GM12878 (cell line): ENCODE results near the gene TPT1. TPM values are rescaled to one million over a fixed set of nuclear protein-coding genes. Genes with fewer than 3 reads are reported as not detected.

Source experiments
- BACH1 ChIP-seq: fragments of 450-650 bp; IDR thresholded peaks from 2 replicates; pipeline ENCODE4 v1.6.1; 2017; ENCODE audit warnings: mild to moderate bottlenecking, borderline replicate concordance
- CBFB ChIP-seq: IDR thresholded peaks from 2 replicates; pipeline ENCODE4 v1.6.1; 2016; ENCODE audit warnings: antibody characterized with exemption, low read depth
- CBX5 ChIP-seq: sonication (generic); IDR thresholded peaks from 2 replicates; pipeline ENCODE4 v1.6.1; 2016; ENCODE audit warnings: low read depth, moderate library complexity, mild to moderate bottlenecking, inconsistent platforms
- CEBPB ChIP-seq, 2 experiments: fragments of 150-350 bp in 1 of 2; IDR thresholded peaks; 2 replicates each; pipeline ENCODE4 v1.6.1; 2012 to 2014; ENCODE audit warnings: low read depth in 2 of 2, low read length in 2 of 2, borderline replicate concordance in 1 of 2, inconsistent platforms in 1 of 2
- EED ChIP-seq: sonication (generic); IDR thresholded peaks from 2 replicates; pipeline ENCODE4 v1.6.1; 2016; ENCODE audit warnings: antibody characterized with exemption, low read depth
- EGR1 ChIP-seq, 2 experiments: IDR thresholded peaks; 1 replicate in 1 of 2; 2 replicates in 1 of 2; pipeline ENCODE4 v1.6.1; 2011 to 2012; ENCODE audit warnings: low read depth in 2 of 2, low read length in 2 of 2, borderline replicate concordance in 1 of 2, mild to moderate bottlenecking in 1 of 2, moderate library complexity in 1 of 2
- GATAD2B ChIP-seq: fragments of 450-650 bp; conservative IDR thresholded peaks from 2 replicates; pipeline ENCODE4 v1.6.1; 2017; ENCODE audit warnings: low read depth, mild to moderate bottlenecking, moderate library complexity
- IKZF2 ChIP-seq, 2 experiments: fragments of 450-650 bp; IDR thresholded peaks; 2 replicates each; pipeline ENCODE4 v1.6.1; 2017; ENCODE audit warnings: mild to moderate bottlenecking in 2 of 2, moderate library complexity in 2 of 2
- JUNB ChIP-seq: IDR thresholded peaks from 2 replicates; pipeline ENCODE4 v1.6.1; 2016; ENCODE audit warnings: antibody characterized with exemption, mild to moderate bottlenecking
- POLR2AphosphoS5 ChIP-seq: IDR thresholded peaks from 2 replicates; pipeline ENCODE4 v1.6.1; 2011; ENCODE audit warnings: mild to moderate bottlenecking, low read length, inconsistent platforms
- RB1 ChIP-seq: fragments of 450-650 bp; formaldehyde crosslinking; IDR thresholded peaks from 2 replicates; pipeline ENCODE4 v1.6.1; 2017; ENCODE audit warnings: mild to moderate bottlenecking, borderline replicate concordance
- RBBP5 ChIP-seq: fragments of 200-600 bp; sonication (generic); conservative IDR thresholded peaks from 2 replicates; pipeline ENCODE4 v1.6.1; 2016
- RUNX3 ChIP-seq: IDR thresholded peaks from 2 replicates; pipeline ENCODE4 v1.6.1; 2012; ENCODE audit warnings: low read length, inconsistent platforms
- SPI1 ChIP-seq: IDR thresholded peaks from 2 replicates; pipeline ENCODE4 v1.6.1; 2011; ENCODE audit warnings: low read depth, mild to moderate bottlenecking, low read length, moderate library complexity, borderline replicate concordance; ENCODE audit not compliant: insufficient read depth
- YY1 ChIP-seq: IDR thresholded peaks from 2 replicates; pipeline ENCODE4 v1.6.1; 2011; ENCODE audit warnings: low read depth, mild to moderate bottlenecking, low read length
- ZNF24 ChIP-seq: fragments of 450-650 bp; IDR thresholded peaks from 2 replicates; pipeline ENCODE4 v1.6.1; 2017; ENCODE audit warnings: antibody characterized with exemption, mild to moderate bottlenecking
- polyA plus RNA-seq, 11 experiments: library from polyadenylated mRNA; depleted of rRNA in 4 of 11; unstranded in 6 of 11; stranded (reverse) in 5 of 11; fragments of >200 nt; fragmentation: Nextera tagmentation in 4 of 11; fragmentation: Illumina TruSeq in 1 of 11; extraction: Ambion mirVana in 4 of 11; extraction: Trizol in 1 of 11; gene quantifications; 1 replicate in 1 of 11; 2 replicates in 10 of 11; pipeline versions ENCODE4 v1.2.1 to v1.2.3, GENCODE V29; 2011 to 2016; ENCODE audit warnings: inconsistent platforms in 2 of 11, missing spikeins in 2 of 11, low read depth in 1 of 11
- total RNA-seq, 4 experiments: library from RNA; depleted of rRNA in 3 of 4; stranded (reverse); fragments of >200 nt in 3 of 4; fragmentation: Illumina TruSeq in 1 of 4; extraction: Trizol in 1 of 4; gene quantifications; 2 replicates each; pipeline versions ENCODE4 v1.2.1 to v1.2.3, GENCODE V29; 2013 to 2021
- TF ChIP-seq, protein P1 (sequence below): fragments of 450-650 bp; conservative IDR thresholded peaks from 2 replicates; pipeline ENCODE4 v1.6.1; 2017; ENCODE audit warnings: mild to moderate bottlenecking, moderate library complexity
- TF ChIP-seq, protein P2 (sequence below): fragments of 450-650 bp; IDR thresholded peaks from 2 replicates; pipeline ENCODE4 v1.6.1; 2017; ENCODE audit warnings: mild to moderate bottlenecking, low read depth, inconsistent platforms; ENCODE audit not compliant: poor library complexity, severe bottlenecking
- TF ChIP-seq, protein P3 (sequence below), 3 experiments: IDR thresholded peaks in 2 of 3; conservative IDR thresholded peaks in 1 of 3; 2 replicates each; pipeline ENCODE4 v1.5.1; 2011; ENCODE audit warnings: low read depth in 3 of 3, low read length in 3 of 3, mild to moderate bottlenecking in 3 of 3, control low read depth in 2 of 3, moderate library complexity in 2 of 3, inconsistent platforms in 1 of 3, mixed read lengths in 1 of 3; ENCODE audit not compliant: control insufficient read depth in 2 of 3, insufficient read depth in 1 of 3; ENCODE audit errors: extremely low read depth in 1 of 3
- TF ChIP-seq, protein P4 (sequence below): IDR thresholded peaks from 2 replicates; pipeline ENCODE4 v1.6.1; 2012; ENCODE audit warnings: low read depth, low read length, improper control_type of control experiment
- TF ChIP-seq, protein P5 (sequence below): fragments of 450-650 bp; IDR thresholded peaks from 2 replicates; pipeline ENCODE4 v1.6.1; 2017; ENCODE audit warnings: low read depth, mild to moderate bottlenecking, moderate library complexity

The TPT1 gene
- total and polyA plus RNA-seq, 10 of the 15 experiments (the other 5 are each of a cell fraction or from before 2014, with no cell fraction given): 1,038 to 5,925 (median 2,336) TPM

DNA sequence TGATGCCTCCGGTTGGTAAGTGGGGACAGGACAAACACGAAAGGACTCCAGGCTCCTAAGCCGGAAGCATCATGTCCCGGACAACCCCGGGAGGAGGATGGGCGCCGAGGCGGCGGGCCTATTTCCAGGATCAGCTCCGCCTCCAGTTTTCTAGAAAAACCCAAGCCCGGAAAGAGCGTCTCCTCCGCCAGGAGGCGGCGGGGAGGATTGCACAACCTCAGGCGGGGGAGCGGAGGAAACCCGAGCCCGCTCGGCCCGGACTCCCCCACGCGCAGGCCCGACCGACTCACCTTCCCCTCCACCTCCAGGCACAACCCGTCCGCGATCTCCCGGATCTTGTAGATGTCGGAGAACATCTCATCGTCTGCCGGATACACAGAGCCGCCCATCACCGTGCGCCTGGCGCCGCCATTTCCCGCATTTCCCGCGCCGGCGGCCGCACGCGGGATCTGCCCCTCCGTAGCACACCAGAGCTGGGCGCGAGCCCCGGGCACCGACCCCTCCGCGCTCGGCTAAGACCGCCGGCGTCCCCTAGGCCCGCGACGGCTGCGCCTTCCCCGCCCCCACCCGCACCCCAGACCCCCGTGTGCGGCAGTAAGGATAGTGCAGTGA is 455 bp downstream of the TPT1 start (continued):
- TF ChIP-seq ZNF24: no peak
- TF ChIP-seq SPI1: no peak
- TF ChIP-seq POLR2AphosphoS5: 0 out of 2 replicates have a peak, but pooled peaks have one; percentile 7
- no peak for TF ChIP-seq JUNB
- TF ChIP-seq, protein P1, sequence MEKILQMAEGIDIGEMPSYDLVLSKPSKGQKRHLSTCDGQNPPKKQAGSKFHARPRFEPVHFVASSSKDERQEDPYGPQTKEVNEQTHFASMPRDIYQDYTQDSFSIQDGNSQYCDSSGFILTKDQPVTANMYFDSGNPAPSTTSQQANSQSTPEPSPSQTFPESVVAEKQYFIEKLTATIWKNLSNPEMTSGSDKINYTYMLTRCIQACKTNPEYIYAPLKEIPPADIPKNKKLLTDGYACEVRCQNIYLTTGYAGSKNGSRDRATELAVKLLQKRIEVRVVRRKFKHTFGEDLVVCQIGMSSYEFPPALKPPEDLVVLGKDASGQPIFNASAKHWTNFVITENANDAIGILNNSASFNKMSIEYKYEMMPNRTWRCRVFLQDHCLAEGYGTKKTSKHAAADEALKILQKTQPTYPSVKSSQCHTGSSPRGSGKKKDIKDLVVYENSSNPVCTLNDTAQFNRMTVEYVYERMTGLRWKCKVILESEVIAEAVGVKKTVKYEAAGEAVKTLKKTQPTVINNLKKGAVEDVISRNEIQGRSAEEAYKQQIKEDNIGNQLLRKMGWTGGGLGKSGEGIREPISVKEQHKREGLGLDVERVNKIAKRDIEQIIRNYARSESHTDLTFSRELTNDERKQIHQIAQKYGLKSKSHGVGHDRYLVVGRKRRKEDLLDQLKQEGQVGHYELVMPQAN: peak; percentile 35
- TF ChIP-seq EGR1 (IDR thresholded peaks at IDR 0.05; ENCODE audit: borderline replicate concordance in 1 of 2, low read depth in 2 of 2, low read length in 2 of 2): peak in 1 of 2 experiments; percentile 71; a peak in 2 of 3 replicates
- peak in 1 of 2 experiments; percentile 95; a peak in 2 of 4 replicates for TF ChIP-seq CEBPB (IDR thresholded peaks at IDR 0.05; ENCODE audit: borderline replicate concordance in 1 of 2, low read depth in 2 of 2, low read length in 2 of 2)
- TF ChIP-seq IKZF2 (IDR thresholded peaks at IDR 0.05): peak; percentile 45 to 72
- no peak for TF ChIP-seq CBX5
- TF ChIP-seq EED: peak; percentile 50
- TF ChIP-seq GATAD2B: peak; percentile 39
- TF ChIP-seq, protein P2, sequence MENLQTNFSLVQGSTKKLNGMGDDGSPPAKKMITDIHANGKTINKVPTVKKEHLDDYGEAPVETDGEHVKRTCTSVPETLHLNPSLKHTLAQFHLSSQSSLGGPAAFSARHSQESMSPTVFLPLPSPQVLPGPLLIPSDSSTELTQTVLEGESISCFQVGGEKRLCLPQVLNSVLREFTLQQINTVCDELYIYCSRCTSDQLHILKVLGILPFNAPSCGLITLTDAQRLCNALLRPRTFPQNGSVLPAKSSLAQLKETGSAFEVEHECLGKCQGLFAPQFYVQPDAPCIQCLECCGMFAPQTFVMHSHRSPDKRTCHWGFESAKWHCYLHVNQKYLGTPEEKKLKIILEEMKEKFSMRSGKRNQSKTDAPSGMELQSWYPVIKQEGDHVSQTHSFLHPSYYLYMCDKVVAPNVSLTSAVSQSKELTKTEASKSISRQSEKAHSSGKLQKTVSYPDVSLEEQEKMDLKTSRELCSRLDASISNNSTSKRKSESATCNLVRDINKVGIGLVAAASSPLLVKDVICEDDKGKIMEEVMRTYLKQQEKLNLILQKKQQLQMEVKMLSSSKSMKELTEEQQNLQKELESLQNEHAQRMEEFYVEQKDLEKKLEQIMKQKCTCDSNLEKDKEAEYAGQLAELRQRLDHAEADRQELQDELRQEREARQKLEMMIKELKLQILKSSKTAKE: no peak
- no peak for TF ChIP-seq CBFB
- TF ChIP-seq BACH1: peak; percentile 35
- TF ChIP-seq, protein P3, sequence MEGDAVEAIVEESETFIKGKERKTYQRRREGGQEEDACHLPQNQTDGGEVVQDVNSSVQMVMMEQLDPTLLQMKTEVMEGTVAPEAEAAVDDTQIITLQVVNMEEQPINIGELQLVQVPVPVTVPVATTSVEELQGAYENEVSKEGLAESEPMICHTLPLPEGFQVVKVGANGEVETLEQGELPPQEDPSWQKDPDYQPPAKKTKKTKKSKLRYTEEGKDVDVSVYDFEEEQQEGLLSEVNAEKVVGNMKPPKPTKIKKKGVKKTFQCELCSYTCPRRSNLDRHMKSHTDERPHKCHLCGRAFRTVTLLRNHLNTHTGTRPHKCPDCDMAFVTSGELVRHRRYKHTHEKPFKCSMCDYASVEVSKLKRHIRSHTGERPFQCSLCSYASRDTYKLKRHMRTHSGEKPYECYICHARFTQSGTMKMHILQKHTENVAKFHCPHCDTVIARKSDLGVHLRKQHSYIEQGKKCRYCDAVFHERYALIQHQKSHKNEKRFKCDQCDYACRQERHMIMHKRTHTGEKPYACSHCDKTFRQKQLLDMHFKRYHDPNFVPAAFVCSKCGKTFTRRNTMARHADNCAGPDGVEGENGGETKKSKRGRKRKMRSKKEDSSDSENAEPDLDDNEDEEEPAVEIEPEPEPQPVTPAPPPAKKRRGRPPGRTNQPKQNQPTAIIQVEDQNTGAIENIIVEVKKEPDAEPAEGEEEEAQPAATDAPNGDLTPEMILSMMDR (IDR thresholded peaks at IDR 0.05 in 2 of 3, conservative IDR thresholded peaks at IDR 0.05 in 1 of 3; ENCODE audit: control insufficient read depth in 2 of 3, extremely low read depth in 1 of 3, insufficient read depth in 1 of 3, low read depth in 3 of 3, low read length in 3 of 3): peak; percentile 35 to 62 (median 42)
- peak; percentile 71; the same call in 1 of the 2 replicates for TF ChIP-seq RB1
- TF ChIP-seq, protein P4, sequence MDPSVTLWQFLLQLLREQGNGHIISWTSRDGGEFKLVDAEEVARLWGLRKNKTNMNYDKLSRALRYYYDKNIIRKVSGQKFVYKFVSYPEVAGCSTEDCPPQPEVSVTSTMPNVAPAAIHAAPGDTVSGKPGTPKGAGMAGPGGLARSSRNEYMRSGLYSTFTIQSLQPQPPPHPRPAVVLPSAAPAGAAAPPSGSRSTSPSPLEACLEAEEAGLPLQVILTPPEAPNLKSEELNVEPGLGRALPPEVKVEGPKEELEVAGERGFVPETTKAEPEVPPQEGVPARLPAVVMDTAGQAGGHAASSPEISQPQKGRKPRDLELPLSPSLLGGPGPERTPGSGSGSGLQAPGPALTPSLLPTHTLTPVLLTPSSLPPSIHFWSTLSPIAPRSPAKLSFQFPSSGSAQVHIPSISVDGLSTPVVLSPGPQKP: no peak
- peak; percentile 44; the same call in 1 of the 2 replicates for TF ChIP-seq RUNX3
- TF ChIP-seq RBBP5: no peak
- TF ChIP-seq YY1: peak; percentile 81
- TF ChIP-seq, protein P5, sequence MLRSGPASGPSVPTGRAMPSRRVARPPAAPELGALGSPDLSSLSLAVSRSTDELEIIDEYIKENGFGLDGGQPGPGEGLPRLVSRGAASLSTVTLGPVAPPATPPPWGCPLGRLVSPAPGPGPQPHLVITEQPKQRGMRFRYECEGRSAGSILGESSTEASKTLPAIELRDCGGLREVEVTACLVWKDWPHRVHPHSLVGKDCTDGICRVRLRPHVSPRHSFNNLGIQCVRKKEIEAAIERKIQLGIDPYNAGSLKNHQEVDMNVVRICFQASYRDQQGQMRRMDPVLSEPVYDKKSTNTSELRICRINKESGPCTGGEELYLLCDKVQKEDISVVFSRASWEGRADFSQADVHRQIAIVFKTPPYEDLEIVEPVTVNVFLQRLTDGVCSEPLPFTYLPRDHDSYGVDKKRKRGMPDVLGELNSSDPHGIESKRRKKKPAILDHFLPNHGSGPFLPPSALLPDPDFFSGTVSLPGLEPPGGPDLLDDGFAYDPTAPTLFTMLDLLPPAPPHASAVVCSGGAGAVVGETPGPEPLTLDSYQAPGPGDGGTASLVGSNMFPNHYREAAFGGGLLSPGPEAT: peak; percentile 49; the same call in 1 of the 2 replicates
